Glomerular visceral epithelial cell (primary cell): ENCODE results near the gene FADS6.
"Not testable (repeated sequence)": the region's sequence is repeated elsewhere in the genome, so short reads cannot be mapped to it uniquely, and the experiment has no call there.

Source experiments
- DNase-seq: peaks from one replicate; pipeline ENCODE4 v3.0.0-alpha.2; 2016; ENCODE audit errors: extremely low spot score

The FADS6 gene

GRCh38 chr17:74870028-74870427, 23.4 kb downstream of the FADS6 start:
- DNase-seq = not testable (repeated sequence)

- no peak for DNase-seq
Measured at GRCh38 chr17:74868908-74869255, 24.6 kb downstream of the FADS6 start.

GRCh38 chr17:74868251-74868907, 25.1 kb downstream of the FADS6 start:
- DNase-seq = no peak

GRCh38 chr17:74866198-74866835, 27.1 kb downstream of the FADS6 start:
- no peak for DNase-seq

GRCh38 chr17:74865504-74866197, 27.8 kb downstream of the FADS6 start:
- DNase-seq = no peak

GRCh38 chr17:74864866-74865395, 28.5 kb downstream of the FADS6 start:
- peak; percentile 71 for DNase-seq

- DNase-seq = no peak
Measured at GRCh38 chr17:74864297-74864865, 29.1 kb downstream of the FADS6 start.

- no peak for DNase-seq
Measured at GRCh38 chr17:74863420-74864296, 29.8 kb downstream of the FADS6 start.

GRCh38 chr17:74862919-74863318, 30.5 kb downstream of the FADS6 start:
- DNase-seq = no peak

- DNase-seq = peak; percentile 26
Measured at GRCh38 chr17:74862108-74862901, 31.1 kb downstream of the FADS6 start.

- DNase-seq = no peak
Measured at GRCh38 chr17:74861662-74862107, 31.7 kb downstream of the FADS6 start.

GRCh38 chr17:74860872-74861661, 32.4 kb downstream of the FADS6 start:
- no peak for DNase-seq

GRCh38 chr17:74860229-74860871, 33.1 kb downstream of the FADS6 start:
- DNase-seq = no peak

GRCh38 chr17:74859459-74860228, 33.8 kb downstream of the FADS6 start, which contains the start of gene GRIN2C:
Gene GRIN2C (minus strand): TSS chr17:74859885. CDS start chr17:74855092, 4,793 bp downstream.
- no peak for DNase-seq

- DNase-seq = no peak
Measured at GRCh38 chr17:74858672-74859458, 34.6 kb downstream of the FADS6 start.

- DNase-seq = no peak
Measured at GRCh38 chr17:74857191-74857590, 36.2 kb downstream of the FADS6 start.

GRCh38 chr17:74856112-74856511, 37.3 kb downstream of the FADS6 start:
- DNase-seq = no peak

- DNase-seq = no peak
Measured at GRCh38 chr17:74855323-74855722, 38.1 kb downstream of the FADS6 start.
